ENCODE measurements around the gene ACSS3.

The ACSS3 gene

DNA sequence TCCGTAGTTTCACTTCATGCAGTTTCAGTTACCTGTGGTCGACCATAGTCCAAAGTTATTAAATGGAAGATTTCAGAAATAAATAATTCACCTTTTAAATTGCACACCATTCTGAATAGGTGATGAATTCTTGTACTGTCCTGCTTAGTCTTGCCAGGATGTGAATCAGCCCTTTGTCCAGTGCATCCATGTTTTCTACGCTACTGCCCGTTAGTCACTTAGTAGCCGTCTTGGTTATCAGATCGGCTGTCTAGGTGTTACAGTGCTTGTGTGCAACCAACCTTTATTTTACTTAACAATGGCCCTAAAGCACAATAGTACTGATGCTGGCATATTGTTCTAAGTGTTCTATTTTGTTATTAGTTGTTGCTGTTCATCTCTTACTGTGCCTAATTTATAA, 146.7 kb downstream of the ACSS3 start:
- no peak for DNase-seq (ENCODE audit: low read depth)

DNA sequence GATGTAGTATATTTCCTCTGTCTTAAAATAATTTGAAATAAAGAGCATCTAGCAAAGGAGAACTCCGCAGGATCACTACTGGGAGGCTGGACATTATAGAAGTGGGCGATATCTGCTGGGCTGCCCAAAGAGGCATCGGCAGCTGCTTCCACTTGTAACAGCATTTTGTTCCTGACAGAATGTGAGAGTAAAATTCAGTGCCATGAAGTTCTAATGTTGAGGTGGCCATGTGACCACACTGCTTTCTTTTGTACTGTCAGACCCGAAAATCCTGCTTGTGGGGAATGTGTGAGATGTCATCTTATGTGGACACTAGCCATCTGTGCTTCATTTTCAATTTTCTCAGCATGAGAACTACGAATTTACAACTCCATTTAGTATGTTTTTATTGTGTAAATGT, 151.9 kb downstream of the ACSS3 start:
- no peak for DNase-seq (ENCODE audit: low read depth)

DNA sequence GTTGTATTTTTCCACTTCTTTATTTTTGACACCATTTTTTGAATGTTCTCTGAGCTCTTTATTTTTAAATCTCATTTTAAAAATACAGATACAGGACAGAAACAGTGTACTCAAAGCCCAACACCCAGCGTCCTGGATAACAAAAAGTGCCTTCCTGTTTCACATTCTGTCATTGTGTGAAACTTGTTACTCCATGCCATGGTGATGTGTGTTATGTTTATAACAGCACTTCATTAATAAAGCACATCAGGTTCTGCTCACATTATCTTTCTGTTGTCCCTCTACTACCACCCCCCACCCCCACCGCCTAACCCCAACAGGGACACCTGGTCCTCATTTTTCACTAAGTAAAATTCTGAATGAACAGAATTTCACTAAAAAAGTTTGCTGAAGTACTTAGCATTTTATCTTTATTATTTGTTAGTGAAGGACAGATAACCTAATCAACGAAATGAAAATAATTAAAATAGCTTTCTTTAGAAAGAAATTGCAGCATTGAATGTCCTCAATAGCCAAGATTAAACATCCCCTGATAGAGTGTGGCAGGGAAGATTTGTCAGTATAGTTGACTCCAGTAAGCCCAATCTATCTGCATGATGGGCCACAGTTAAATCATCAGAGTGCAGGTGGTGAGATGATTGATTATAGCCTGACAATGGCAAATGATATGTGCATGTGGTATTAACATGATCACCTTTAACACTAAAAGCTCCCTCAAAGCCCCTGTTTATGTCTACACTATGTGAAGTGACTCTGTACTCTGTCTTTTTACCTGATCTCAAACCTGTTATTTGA, 153.9 kb downstream of the ACSS3 start:
- DNase-seq (ENCODE audit: low read depth), result no peak

DNA sequence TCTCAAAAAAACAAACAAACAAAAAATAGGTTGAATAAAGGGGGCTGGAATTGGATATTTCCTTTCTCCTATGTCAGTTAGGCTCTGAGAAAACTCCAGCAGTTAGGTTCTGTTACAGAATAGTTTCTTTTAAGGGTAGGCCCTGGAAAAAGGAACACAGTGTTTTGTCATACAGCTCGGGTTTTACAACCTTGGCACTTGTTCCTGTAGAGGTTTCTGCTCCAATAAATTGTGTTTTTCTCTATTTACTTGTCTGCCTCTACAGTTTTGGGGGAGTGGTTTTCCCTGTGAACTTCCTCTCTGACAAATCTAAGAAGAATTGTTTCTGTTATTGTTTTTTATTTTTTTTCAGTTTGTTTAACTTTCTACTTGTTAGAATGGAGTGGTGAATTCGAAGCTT, 167.6 kb downstream of the ACSS3 start:
- no peak for DNase-seq (ENCODE audit: low read depth)

DNA sequence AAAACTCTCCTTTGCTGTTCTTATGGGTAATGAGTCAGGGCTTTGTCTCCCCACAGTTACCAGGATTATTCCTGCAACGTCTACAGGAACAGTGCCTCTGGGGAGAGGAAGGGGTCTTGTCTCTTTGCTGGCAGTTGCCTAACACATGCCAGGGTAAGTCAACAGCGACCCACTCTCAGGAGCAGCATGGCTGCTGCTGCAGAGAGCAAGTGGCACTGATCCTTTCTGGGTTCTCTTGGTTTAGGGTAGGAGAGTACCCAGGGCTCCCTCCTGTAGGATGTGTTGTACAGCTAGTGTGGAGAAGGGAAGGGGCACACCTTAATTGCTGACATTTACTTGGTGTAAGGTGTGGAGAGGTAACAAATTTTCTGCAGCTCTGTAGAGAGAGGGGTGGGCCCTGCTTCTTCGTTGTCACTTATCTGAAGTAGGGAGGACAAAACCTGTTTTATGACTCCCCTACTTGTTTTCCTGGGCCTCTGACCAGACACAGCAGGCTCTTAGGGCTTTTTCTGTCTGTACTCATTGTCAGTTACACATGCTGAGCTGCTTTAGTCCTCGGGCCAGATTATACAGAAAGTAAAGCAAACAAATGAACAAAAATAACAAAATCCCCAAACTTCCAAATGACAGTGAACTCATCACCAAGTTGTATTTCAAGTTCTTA, 168.2 kb downstream of the ACSS3 start:
- no peak for DNase-seq (ENCODE audit: low read depth)

DNA sequence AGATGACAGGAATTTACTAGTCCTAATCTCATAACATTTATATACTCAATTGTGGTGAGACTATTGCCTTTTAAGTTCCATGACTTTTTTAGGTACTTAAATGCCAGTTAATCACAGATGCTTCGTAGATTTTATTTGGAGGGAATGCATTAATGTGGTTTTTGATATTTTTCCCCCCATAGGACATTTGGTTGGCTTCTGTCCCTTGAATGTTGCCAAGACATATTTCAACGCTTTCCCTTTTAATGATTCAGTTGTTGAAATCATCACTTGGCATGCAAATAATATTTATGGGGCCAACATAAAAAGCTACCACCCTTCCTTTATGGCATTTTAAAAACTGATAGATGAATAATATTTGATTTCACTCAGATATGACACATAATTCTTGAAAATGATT, 172.1 kb downstream of the ACSS3 start:
- DNase-seq (ENCODE audit: low read depth), result no peak

DNA sequence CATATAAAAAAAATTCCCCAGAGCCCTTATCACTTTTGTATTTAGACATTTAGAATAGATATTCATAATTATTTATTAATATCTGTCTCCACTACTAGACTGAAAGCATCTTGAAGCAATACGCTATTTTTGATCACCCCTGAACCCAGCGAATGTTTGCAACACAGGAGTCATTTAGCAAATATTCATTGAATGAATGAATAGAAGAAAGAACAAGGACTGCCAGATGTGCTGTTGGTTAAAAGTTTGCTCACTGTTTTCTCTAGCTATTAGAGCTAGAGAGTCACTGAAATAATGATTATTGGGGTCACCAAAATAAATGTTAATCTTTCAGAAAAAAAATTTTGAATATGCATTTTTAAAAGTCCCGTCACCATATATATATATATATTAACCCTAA, 174.3 kb downstream of the ACSS3 start:
- DNase-seq (ENCODE audit: low read depth), result no peak

DNA sequence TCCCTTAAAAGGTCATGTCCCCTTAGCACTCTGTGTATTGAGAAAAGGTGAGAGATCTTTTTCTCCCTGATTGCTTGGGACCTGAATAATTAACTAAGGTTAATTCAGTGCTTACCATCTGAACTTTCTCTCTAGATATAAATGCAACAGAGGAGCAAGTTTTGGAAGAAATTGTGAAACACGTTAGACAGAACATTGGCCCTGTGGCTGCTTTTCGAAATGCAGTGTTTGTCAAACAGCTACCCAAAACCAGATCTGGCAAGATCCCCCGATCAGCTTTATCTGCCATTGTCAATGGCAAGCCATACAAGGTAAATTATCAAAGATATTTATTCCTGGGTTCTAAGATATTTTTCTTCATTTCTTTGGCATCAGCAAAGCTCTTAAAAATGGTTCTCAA, 175.5 kb downstream of the ACSS3 start:
- no peak for DNase-seq (ENCODE audit: low read depth)

DNA sequence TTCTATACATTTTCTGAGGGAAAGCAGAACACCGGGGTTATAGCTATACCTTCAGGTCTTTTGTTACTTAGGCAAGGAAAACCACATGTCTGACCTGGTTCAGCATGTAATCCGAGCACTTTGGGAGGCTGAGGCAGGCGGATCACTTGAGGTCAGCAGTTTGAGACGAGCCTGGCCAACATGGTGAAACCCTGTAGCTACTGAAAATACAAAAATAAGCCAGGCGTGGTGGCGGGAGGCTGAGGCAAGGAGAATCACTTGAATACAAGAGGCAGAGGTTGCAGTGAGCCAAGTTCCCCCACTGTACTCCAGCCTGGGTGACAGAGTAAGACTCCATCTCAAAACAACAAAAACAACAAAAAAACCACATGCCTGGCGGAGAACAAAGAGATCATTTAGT, 177.6 kb downstream of the ACSS3 start:
- DNase-seq (ENCODE audit: low read depth), result no peak

DNA sequence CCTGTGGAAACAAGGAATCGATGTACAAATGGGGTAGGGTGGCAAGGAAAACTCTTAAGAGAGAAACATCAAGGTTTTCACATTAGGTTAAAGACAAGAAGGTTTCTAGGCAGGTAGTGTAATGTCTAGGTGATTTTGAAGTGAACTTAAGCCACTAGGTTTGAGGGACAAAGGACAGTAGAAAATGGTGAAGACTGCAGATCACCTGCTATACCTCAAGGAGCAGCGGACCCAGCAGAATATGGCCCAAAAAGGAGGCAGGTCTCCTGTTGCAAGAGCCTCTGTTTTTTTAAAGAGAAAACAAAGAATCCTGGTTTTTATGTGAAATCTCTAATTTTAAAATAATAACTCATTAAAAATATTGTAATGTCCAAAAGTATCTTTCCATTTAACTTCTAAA, 178.1 kb downstream of the ACSS3 start:
- no peak for DNase-seq (ENCODE audit: low read depth)

DNA sequence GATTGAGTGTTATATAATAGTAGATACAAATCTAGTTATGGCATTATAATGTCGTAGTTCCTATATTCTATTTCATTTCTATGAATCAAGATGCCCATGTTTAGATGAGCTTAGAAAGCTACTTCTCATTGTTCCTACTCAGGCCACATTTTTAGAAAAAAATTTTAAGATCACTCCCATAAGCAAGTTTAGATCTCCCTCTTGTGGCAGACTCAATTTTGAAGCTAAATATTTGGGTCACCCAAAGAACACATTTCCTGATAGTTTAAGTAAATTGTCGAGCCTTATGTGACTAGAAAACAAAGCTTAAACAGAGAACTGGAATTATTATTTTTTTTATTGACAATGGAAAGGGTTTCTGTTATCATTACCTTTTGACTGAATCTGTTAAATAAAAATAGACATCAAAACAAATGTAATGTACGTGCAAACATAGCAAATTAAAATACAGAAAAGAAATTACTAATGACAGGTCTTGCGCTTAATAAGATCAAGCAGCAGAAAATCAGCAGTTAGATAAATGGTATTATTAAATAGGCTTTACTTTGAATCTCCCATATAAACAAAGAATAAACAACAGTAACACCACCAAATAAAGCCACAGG, 180.2 kb downstream of the ACSS3 start:
- peak; percentile 32 for DNase-seq (ENCODE audit: low read depth)

DNA sequence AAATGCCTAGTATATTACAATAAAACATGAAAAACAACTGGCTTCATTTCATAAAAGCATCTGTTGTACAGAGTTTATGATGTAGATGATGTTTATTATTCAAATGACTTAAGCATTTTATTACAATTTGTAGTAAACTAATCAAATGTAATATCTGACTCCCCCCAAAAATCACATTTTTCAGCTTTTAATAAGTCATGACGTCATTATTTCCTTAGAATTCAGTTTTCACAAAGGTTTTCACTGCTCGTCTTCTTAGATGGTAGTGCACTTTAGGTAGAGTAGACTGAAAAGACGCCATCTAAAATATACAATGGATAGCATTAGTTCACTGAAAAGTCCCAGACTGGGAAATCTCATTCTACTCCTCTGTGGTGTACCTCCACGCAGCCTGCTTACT, 181.5 kb downstream of the ACSS3 start:
- DNase-seq (ENCODE audit: low read depth), result no peak

DNA sequence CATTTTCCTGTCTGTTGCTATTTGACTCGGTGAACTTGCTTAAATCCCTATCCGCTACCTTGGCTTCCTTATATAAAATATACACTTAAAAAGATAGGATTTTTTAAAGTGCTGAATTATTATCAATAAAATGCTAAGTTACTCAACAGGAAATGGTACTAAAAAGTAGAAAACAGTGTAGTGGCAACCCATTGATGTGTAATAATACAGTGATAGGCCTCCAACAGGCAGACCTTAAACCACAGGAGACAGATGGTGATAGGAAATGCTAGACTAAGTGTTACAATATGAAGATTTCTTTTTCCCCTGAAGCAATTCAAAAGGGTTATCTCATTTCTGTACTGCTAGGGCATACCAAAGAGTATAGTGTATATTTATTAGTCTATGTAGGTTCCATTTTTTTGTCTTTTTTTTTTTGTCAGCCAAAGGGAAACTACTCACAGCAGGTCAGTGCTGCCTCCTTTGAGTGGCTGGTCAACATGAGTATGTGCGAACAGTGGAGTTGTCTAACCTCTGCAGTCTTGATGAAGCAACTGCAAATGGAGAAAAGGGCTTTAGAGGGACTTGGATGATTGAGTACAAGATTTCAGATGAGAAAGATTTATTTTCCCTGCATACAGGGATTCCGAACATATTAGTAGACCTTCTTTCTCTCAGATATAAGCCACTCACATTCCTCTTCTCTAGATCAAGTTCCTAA, 183.8 kb downstream of the ACSS3 start:
- no peak for DNase-seq (ENCODE audit: low read depth)

DNA sequence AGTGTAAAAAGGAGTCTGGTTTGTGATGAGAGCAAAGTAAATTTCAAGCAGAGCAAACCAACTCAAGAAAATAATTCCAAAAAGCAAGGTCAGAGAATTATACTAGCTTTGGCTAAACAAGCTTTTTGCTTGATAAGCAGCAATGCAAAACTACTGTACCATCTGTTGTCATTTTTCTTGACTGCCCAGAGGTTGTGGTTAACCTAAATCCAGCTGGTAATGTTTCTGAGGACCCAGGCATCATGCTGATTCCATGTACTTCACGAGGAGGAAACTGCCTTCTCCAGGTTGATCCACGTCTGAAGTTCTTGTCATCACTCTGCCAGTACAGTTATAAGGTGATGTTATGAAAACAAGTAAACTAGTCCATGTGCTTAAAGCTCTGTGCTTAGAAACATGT, 185.2 kb downstream of the ACSS3 start:
- DNase-seq (ENCODE audit: low read depth), result no peak

DNA sequence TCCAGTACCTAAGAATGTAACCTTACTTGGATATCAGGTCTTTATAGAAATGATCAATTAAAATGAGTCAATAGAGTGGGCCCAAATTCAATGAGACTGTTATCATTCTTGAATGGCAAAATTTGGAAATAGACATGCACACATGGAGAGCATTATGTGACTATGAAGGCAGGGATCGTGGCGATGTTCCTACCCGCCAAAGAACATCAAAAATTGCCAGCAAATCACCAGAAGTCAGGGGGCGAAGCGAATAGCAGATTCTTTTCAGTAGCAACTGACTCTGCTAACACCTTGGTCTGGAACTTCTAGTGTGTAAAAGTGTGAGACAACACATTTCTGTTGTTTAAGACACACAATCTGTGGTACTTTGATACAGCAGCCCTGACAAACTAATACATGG, 192.5 kb downstream of the ACSS3 start:
- no peak for DNase-seq (ENCODE audit: low read depth)

DNA sequence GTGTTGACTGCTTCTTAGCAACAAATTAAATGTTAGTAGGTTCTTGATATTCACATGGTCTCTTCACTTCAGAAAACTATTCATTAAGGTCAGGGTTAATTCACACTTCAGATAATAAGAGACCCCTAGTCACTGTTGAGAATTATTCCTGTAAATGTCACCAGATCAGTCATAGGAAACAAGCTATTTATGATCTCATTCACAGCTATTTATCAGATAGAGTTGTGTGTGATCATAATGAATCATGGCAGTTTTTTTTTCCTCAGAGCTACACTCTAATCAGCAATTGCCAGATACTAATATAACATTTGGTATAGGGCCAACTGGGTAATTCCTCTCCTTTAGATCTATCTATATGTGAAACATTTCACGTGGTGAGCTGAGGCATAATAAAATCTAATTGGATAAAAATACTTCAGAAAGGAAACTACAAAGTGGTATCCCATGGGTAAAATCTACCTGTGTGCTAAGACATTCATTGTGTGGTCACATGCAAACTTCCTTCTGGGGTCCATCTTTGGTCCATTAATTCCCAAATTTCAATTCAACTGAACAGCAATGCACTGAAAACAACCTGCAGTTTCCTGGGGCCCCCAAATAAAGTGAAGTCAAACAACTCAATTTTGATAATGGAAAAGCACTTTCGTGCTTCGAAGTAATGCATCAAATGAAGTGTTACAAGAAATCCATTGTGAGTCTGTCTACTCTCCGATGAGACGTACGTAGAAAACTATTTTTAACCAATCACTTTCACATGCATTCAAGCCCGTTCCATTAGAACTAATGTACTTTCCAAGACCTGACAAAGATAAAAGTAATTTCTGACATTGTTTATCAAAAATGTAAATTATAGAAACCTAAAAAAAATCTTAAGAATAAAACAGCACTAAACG, 197.0 kb downstream of the ACSS3 start:
- DNase-seq (ENCODE audit: low read depth), result no peak

DNA sequence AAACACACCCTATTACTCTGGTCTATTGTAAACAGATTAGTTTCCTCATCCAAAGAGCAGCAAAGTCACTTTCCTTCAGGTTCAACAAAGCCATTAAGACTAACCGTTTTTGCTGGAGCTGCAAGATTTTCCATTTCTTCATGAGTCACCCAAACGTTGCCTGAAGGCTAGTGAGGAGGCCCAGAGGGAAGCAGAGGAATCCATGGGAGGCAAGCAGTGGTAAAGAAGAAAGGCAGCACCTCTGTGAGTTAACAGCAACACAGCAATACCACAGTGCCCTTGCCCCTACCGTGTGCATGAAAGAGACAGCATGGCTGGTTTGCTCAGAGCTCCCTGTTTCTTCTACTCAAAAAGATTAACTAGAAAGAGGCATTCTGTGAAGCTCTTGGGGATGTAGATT, 206.3 kb downstream of the ACSS3 start:
- no peak for DNase-seq (ENCODE audit: low read depth)

DNA sequence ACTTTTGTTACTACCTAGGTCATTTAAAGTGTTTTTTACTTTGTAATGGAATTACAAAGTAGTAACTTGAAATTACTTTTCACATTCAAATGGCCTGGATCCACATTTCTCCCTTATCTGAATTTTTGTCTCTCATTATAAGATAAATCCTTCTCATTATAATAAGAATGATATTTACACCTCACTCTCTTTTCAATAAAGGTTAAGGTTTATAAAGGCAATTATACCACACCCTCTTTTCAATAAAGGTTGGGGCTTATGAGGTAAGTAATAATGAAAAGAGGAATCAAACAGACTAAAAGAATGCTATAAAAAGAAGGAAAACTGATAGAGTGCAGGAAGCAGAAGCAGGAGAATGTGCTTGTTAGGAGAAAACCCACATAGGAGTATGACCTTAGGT, 210.8 kb downstream of the ACSS3 start:
- no peak for DNase-seq (ENCODE audit: low read depth)

DNA sequence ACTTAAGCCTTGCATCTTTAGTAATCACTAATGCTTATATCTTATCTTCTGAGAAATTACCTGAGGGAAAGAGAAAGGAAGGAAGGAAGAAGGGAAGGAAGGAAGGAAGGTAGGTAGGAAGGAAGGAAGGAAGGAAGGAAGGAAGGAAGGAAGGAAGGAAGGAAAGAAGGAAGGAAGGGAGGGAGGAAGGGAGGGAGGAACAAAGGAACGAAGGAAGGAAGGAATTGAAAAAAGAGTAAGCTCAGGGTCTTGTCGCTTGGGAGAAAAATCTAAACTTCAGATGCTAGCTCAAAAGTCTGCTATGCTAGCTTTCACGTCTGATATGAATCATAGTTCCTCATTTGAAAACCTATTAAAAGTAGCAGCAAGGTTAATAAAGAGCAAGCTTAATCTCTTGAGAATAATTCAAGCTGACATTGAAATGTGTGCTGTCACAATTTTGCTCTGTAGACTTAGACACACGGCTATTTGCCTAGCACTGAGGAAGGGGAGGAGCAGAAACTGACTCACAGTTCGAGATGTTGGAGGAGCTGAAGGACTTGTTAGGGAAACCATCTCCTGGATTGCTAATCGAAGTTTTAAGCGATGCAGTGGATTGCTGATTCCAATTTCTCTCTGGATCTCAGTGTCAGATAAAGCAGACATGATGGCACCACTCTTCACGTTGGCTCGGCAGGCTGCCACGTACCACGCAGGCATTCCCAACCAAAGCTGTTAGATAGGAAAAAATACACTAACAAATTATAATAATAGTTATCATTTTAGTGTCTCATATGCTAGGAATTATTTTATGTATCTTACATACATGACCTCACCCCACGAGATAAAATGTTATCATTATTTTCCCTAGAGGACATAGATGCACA, 216.7 kb downstream of the ACSS3 start:
- DNase-seq (ENCODE audit: low read depth), result peak; percentile 70

DNA sequence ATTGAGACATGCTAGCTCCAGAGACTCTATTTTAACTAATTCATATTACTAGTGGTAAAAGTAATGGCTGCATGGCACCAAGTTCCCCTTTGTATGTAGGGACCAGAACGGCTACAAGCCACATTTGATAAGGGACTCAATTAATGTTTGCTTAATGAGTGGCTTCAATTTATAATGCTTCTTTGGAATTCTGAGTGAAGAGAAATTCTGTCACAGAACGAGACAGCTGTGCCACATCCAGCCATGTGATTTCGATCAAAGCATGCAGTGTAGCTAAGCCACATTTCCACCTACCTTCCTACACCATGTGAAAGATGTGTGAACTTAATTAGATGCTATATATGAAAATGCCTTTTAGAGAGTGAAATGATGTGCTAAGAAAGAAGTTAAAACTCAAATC, 217.4 kb downstream of the ACSS3 start:
- DNase-seq (ENCODE audit: low read depth), result no peak
